HCT116 (cell line): Measurements from ENCODE around the gene DVL1. TPM values are rescaled to one million over a fixed set of nuclear protein-coding genes. Genes with fewer than 3 reads are reported as not detected.

Source experiments
- ATAC-seq: fragments of 200-7000 bp; cut with Tn5 transposase; 2 replicates; pipeline ENCODE4 v1.9.1; 2020; ENCODE audit warnings: mild to moderate bottlenecking, moderate library complexity
- BruUV-seq: library from RNA; stranded (reverse); fragments of 400-500 nt; replicated peaks from 2 replicates; lab custom pipeline; 2021; lab: Mats Ljungman, UMichigan
- CTCF ChIA-PET: fragments of 300-600 bp; sonication (Branson Sonifier 250); formaldehyde crosslinking; loops from one replicate; lab custom pipeline; 2021; ENCODE audit warnings: antibody characterized with exemption; lab: Charles Lee
- POLR2A ChIA-PET: fragments of 300-600, 350-600 bp; sonication (Branson Sonifier 250); formaldehyde crosslinking; loops from one replicate; lab custom pipeline; 2021; ENCODE audit warnings: antibody characterized with exemption; lab: Charles Lee
- RAD21 ChIA-PET, 2 experiments: fragments of 300-600 bp; sonication (Branson Sonifier 250); formaldehyde crosslinking; loops; one replicate each; lab custom pipeline; 2023; ENCODE audit warnings: low total read pairs in 2 of 2; ENCODE audit not compliant: uncharacterized antibody in 2 of 2, unreplicated experiment in 2 of 2, low non-redundant PET in 1 of 2; lab: Charles Lee
- DNase-seq: peaks from one replicate; pipeline ENCODE4 v3.0.0-alpha.2; 2010; ENCODE audit warnings: low read depth, low spot score
- H2AFZ ChIP-seq: fragments of 200-600 bp; shearing (Covaris generic), sonication (generic); 2 replicates; pipeline ENCODE4 v1.6.1; 2017; ENCODE audit warnings: low read depth, mixed run types, mixed read lengths, antibody characterized with exemption, low read length; ENCODE audit not compliant: poor library complexity, severe bottlenecking
- H3K27ac ChIP-seq: 2 replicates; pipeline ENCODE4 v1.5.1; 2012; ENCODE audit warnings: low read depth, low read length
- H3K27me3 ChIP-seq: fragments of 200-600 bp; sonication (generic); 2 replicates; pipeline ENCODE4 v1.6.1; 2016; ENCODE audit warnings: mixed run types, low read length, mixed read lengths; ENCODE audit not compliant: insufficient read depth
- H3K36me3 ChIP-seq, 2 experiments: fragments of 200-500 bp in 1 of 2; fragments of 200-600 bp in 1 of 2; sonication (Bioruptor generic) in 1 of 2; sonication (generic) in 1 of 2; 2 replicates each; pipeline versions ENCODE4 v1.5.1 to v1.6.1; 2014 to 2016; ENCODE audit warnings: low read length in 2 of 2, inconsistent platforms in 1 of 2, mixed read lengths in 1 of 2, mixed run types in 1 of 2; ENCODE audit not compliant: insufficient read depth in 2 of 2, control insufficient read depth in 1 of 2
- H3K4me1 ChIP-seq, 2 experiments: fragments of 200-600 bp in 1 of 2; sonication (generic) in 1 of 2; 2 replicates each; pipeline versions ENCODE4 v1.5.1 to v1.6.1; 2012 to 2017; ENCODE audit warnings: low read length in 2 of 2, inconsistent platforms in 1 of 2, mild to moderate bottlenecking in 1 of 2, mixed read lengths in 1 of 2, mixed run types in 1 of 2, moderate library complexity in 1 of 2; ENCODE audit not compliant: insufficient read depth in 2 of 2, control insufficient read depth in 1 of 2
- H3K4me2 ChIP-seq: fragments of 200-600 bp; sonication (generic); 2 replicates; pipeline ENCODE4 v1.6.1; 2017; ENCODE audit warnings: mixed run types, low read length, mixed read lengths
- H3K4me3 ChIP-seq, 2 experiments: fragments of 200-600 bp in 1 of 2; sonication (generic) in 1 of 2; replicated peaks in 1 of 2; 2 replicates each; pipeline ENCODE4 v1.5.1; 2011 to 2016; ENCODE audit warnings: low read length in 2 of 2, control low read depth in 1 of 2, low read depth in 1 of 2, mild to moderate bottlenecking in 1 of 2, mixed read lengths in 1 of 2, mixed run types in 1 of 2
- H3K79me2 ChIP-seq: fragments of 200-600 bp; sonication (generic); 2 replicates; pipeline ENCODE4 v1.6.1; 2017; ENCODE audit warnings: mild to moderate bottlenecking, mixed run types, low read length, moderate library complexity, mixed read lengths; ENCODE audit not compliant: insufficient read depth
- H3K9ac ChIP-seq: fragments of 200-600 bp; sonication (generic); 2 replicates; pipeline ENCODE4 v1.6.1; 2016; ENCODE audit warnings: low read length, mixed read lengths
- H3K9me2 ChIP-seq: fragments of 200-600 bp; sonication (generic), shearing (Covaris generic); 2 replicates; pipeline ENCODE4 v1.6.1; 2017; ENCODE audit warnings: mixed run types, mild to moderate bottlenecking, moderate library complexity; ENCODE audit not compliant: insufficient read depth
- H3K9me3 ChIP-seq, 2 experiments: fragments of 200-500 bp in 1 of 2; fragments of 200-600 bp in 1 of 2; sonication (Bioruptor generic) in 1 of 2; sonication (generic) in 1 of 2; 2 replicates each; pipeline ENCODE4 v1.6.1; 2014 to 2017; ENCODE audit warnings: low read length in 2 of 2, mixed read lengths in 2 of 2, inconsistent platforms in 1 of 2, low read depth in 1 of 2, mild to moderate bottlenecking in 1 of 2, mixed run types in 1 of 2, moderate library complexity in 1 of 2; ENCODE audit not compliant: control insufficient read depth in 1 of 2, insufficient read depth in 1 of 2
- H4K20me1 ChIP-seq: fragments of 200-600 bp; sonication (generic), shearing (Covaris generic); 2 replicates; pipeline ENCODE4 v1.6.1; 2017; ENCODE audit warnings: mixed run types, mild to moderate bottlenecking, moderate library complexity; ENCODE audit not compliant: insufficient read depth
- CEBPB ChIP-seq: IDR thresholded peaks from 2 replicates; pipeline ENCODE4 v1.6.1; 2012; ENCODE audit warnings: low read depth
- CTCF ChIP-seq, 3 experiments: fragments of 200-600 bp in 1 of 3; sonication (generic) in 1 of 3; IDR thresholded peaks in 2 of 3; conservative IDR thresholded peaks in 1 of 3; 2 replicates each; pipeline ENCODE4 v1.5.1; 2012 to 2017; ENCODE audit warnings: low read depth in 2 of 3, low read length in 2 of 3, antibody characterized with exemption in 1 of 3, borderline replicate concordance in 1 of 3, control low read depth in 1 of 3, mild to moderate bottlenecking in 1 of 3, mixed read lengths in 1 of 3, mixed run types in 1 of 3, moderate library complexity in 1 of 3; ENCODE audit not compliant: insufficient read depth in 1 of 3
- EGR1 ChIP-seq: IDR thresholded peaks from 2 replicates; pipeline ENCODE4 v1.6.1; 2012; ENCODE audit warnings: low read depth
- ELF1 ChIP-seq: IDR thresholded peaks from 2 replicates; pipeline ENCODE4 v1.6.1; 2012; ENCODE audit warnings: low read depth, borderline replicate concordance
- EZH2phosphoT487 ChIP-seq: fragments of 200-600 bp; IDR thresholded peaks from 2 replicates; pipeline ENCODE4 v1.6.1; 2018; ENCODE audit warnings: antibody characterized with exemption, borderline replicate concordance
- FOSL1 ChIP-seq: IDR thresholded peaks from 2 replicates; pipeline ENCODE4 v1.6.1; 2012; ENCODE audit warnings: low read depth
- MAX ChIP-seq: IDR thresholded peaks from 2 replicates; pipeline ENCODE4 v1.6.1; 2012
- POLR2A ChIP-seq: IDR thresholded peaks from 2 replicates; pipeline ENCODE4 v1.7.0; 2011; ENCODE audit warnings: borderline replicate concordance; ENCODE audit not compliant: insufficient read depth, insufficient read length; ENCODE audit errors: extremely low read depth
- POLR2AphosphoS5 ChIP-seq: IDR thresholded peaks from 2 replicates; pipeline ENCODE4 v1.6.1; 2011; ENCODE audit warnings: mild to moderate bottlenecking, low read depth, low read length, moderate library complexity
- REST ChIP-seq: IDR thresholded peaks from 2 replicates; pipeline ENCODE4 v1.6.1; 2012; ENCODE audit warnings: low read depth
- SIN3A ChIP-seq: IDR thresholded peaks from 2 replicates; pipeline ENCODE4 v1.6.1; 2012; ENCODE audit warnings: low read depth
- SP1 ChIP-seq: IDR thresholded peaks from 2 replicates; pipeline ENCODE4 v1.6.1; 2012; ENCODE audit warnings: low read depth
- SRF ChIP-seq: IDR thresholded peaks from 2 replicates; pipeline ENCODE4 v1.6.1; 2012; ENCODE audit warnings: low read depth
- YY1 ChIP-seq: IDR thresholded peaks from 2 replicates; pipeline ENCODE4 v1.6.1; 2011; ENCODE audit warnings: low read length, low read depth, moderate library complexity, mild to moderate bottlenecking; ENCODE audit not compliant: insufficient replicate concordance; ENCODE audit errors: extremely low read depth
- ZFX ChIP-seq: fragments of 450-650 bp; IDR thresholded peaks from 2 replicates; pipeline ENCODE4 v1.6.1; 2017
- intact Hi-C: fragments of 100-400 bp; cut with micrococcal nuclease; formaldehyde crosslinking; loops from 2 replicates; pipeline ENCODE4 v1.10.0; 2022
- total RNA-seq: library from RNA; stranded (reverse); gene quantifications from one replicate; pipeline ENCODE4 v1.2.1, GENCODE V29; 2021; ENCODE audit not compliant: unreplicated experiment

DVL1 gene
- total RNA-seq, 1 experiment from 2014 or later, result 160 TPM

- ATAC-seq, result no peak
- Histone ChIP-seq H3K27ac (peak overlapping the region; percentile 26; the same call in 1 of the 2 replicates), H3K4me2 (no peak overlapping the region), H3K9ac (no peak overlapping the region), H4K20me1 (peaks cover 6% of the 10 kb centered on the region; the same call in 1 of the 2 replicates), H2AFZ (no peak overlapping the region), H3K9me2 (no peaks in the 10 kb centered on the region), H3K4me3 (no peak overlapping the region), H3K79me2 (peaks cover 90% of the 10 kb centered on the region), H3K36me3 (peaks cover 22 to 48% of the 10 kb centered on the region in 2 experiments), H3K9me3 (no peaks in the 10 kb centered on the region), H3K27me3 (no peaks in the 10 kb centered on the region), H3K4me1 (peaks cover 18 to 44% of the 10 kb centered on the region in 2 experiments)
- CTCF ChIA-PET, result no interaction called here
- TF ChIP-seq ELF1 (no peak), CTCF (IDR thresholded peaks at IDR 0.05 in 2 of 3, conservative IDR thresholded peaks at IDR 0.05 in 1 of 3; ENCODE audit: borderline replicate concordance in 1 of 3, insufficient read depth in 1 of 3, low read depth in 2 of 3, low read length in 2 of 3) (no peak)
- RAD21 ChIA-PET, result no interaction called here
- POLR2A ChIA-PET, result interaction anchor here (1.1 kb wide), 1 partner anchor 42 kb away, joined by 5 read pairs; the partner anchor contains the start of gene UBE2J2
- no peak for DNase-seq
- intact Hi-C loops, result no loop called here
- no TSS peak for BruUV-seq
Measured at GRCh38 chr1:1315435-1315954, 33.7 kb downstream of the DVL1 start.

GRCh38 chr1:1314678-1315335, 34.4 kb downstream of the DVL1 start:
- POLR2A ChIA-PET, result no interaction called here
- no peak for DNase-seq
- TF ChIP-seq POLR2A (no peak), SRF (no peak), MAX (no peak), EGR1 (no peak), SP1 (no peak), REST (no peak), EZH2phosphoT487 (no peak), YY1 (no peak), SIN3A (no peak), CEBPB (no peak), POLR2AphosphoS5 (no peak), ZFX (no peak), FOSL1 (no peak)

More at GRCh38 chr1:1314678-1315335, 34.4 kb downstream of the DVL1 start:
- Histone ChIP-seq H3K4me2 (no peak overlapping the region), H3K9ac (no peak overlapping the region), H3K27me3 (no peaks in the 10 kb centered on the region), H3K9me3 (no peaks in the 10 kb centered on the region), H3K27ac (peak overlapping the region; percentile 26; the same call in 1 of the 2 replicates), H3K4me1 (peaks cover 23 to 48% of the 10 kb centered on the region in 2 experiments), H3K79me2 (peaks cover 90% of the 10 kb centered on the region), H2AFZ (no peak overlapping the region), H4K20me1 (peaks cover 9% of the 10 kb centered on the region; the same call in 1 of the 2 replicates), H3K36me3 (peaks cover 19 to 48% of the 10 kb centered on the region in 2 experiments), H3K4me3 (no peak overlapping the region), H3K9me2 (no peaks in the 10 kb centered on the region)
- CTCF ChIA-PET, result no interaction called here
- RAD21 ChIA-PET, result no interaction called here
- intact Hi-C loops, result no loop called here
- no TSS peak for BruUV-seq
- no peak for ATAC-seq
